Aortic smooth muscle cell (primary cell): ENCODE results near the gene CHGA. TPM values are rescaled to one million over a fixed set of nuclear protein-coding genes. Genes with fewer than 3 reads are reported as not detected.

Experiments used
- total RNA-seq: library from RNA; depleted of rRNA; stranded (reverse); fragments of >200 nt; gene quantifications from 2 replicates; pipeline ENCODE4 v1.2.3, GENCODE V29; 2014

CHGA gene, protein sequence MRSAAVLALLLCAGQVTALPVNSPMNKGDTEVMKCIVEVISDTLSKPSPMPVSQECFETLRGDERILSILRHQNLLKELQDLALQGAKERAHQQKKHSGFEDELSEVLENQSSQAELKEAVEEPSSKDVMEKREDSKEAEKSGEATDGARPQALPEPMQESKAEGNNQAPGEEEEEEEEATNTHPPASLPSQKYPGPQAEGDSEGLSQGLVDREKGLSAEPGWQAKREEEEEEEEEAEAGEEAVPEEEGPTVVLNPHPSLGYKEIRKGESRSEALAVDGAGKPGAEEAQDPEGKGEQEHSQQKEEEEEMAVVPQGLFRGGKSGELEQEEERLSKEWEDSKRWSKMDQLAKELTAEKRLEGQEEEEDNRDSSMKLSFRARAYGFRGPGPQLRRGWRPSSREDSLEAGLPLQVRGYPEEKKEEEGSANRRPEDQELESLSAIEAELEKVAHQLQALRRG
- total RNA-seq: not detected in 2 replicates

DNA sequence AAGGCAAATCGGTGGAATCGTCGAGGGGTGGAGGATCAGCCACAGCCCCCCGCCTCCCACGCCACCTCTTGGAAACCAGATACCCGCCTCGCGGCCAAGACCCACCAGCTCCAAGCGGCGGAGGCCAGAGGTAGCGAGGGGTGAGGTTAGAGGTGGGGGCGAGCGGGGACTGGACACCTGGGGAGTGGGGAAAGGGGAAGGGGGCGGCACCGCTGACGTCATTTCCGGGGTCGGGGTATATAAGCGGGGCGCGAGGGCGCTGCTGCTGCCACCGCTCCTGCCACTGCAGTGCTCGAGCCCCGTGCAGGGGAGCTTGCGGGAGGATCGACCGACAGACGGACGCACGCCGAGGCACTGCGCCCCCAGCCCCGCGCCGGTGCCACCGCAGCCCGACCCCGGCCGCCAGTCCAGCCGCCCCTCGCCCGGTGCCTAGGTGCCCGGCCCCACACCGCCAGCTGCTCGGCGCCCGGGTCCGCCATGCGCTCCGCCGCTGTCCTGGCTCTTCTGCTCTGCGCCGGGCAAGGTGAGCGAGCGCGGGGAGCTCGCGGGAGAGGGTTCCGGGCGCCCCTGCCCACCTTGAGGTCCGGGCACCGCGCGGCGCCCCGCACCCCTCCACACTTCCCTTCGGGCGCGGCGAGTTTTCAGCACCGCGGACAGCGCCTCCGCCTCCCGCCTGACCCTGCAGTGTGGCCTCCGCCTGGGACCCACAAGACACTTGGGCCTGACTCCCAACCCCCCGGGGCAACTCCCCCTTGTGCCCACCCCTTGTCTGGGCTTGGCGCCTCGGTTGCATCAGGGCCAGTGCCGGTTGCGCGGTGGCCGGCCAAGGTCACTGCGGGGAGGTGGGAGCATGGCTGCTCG lies at the start of gene CHGA:
Gene CHGA, plus strand, starts transcription at position 268 of the 861 bp plus-strand sequence. Its CDS starts 210 bp downstream, at position 478.

Other genes starting within 250 kb of the CHGA start
- gene LGMN, start 174.5 kb upstream of the CHGA start, total RNA-seq: 55.1 and 57.3 TPM in 2 replicates
- 49.7 and 53.5 TPM in 2 replicates for gene GOLGA5, start 128.8 kb upstream of the CHGA start, total RNA-seq
- gene ITPK1, start 192.8 kb downstream of the CHGA start, total RNA-seq: 14.5 and 21.4 TPM in 2 replicates